Suprapubic skin (tissue), 4 donors: ENCODE measurements around the gene SLC35B1.

Source experiments
- CTCF ChIP-seq, 2 donors: fragments of 200-600 bp in 1 of 2; fragments of 450-650 bp in 1 of 2; sonication (generic) in 1 of 2; IDR thresholded peaks; one replicate each; pipeline ENCODE4 v1.5.1; 2016 to 2019; ENCODE audit warnings: antibody characterized with exemption in 2 of 2, mild to moderate bottlenecking in 1 of 2, moderate library complexity in 1 of 2
- EP300 ChIP-seq: sonication (generic); formaldehyde crosslinking; IDR thresholded peaks from one replicate; pipeline ENCODE4 v1.6.1; 2017; ENCODE audit warnings: antibody characterized with exemption
- POLR2A ChIP-seq, 2 donors: fragments of 450-650 bp; IDR thresholded peaks; one replicate each; pipeline ENCODE4 v1.6.1; 2017; ENCODE audit warnings: antibody characterized with exemption in 2 of 2, mild to moderate bottlenecking in 2 of 2, moderate library complexity in 2 of 2
- POLR2AphosphoS5 ChIP-seq, 3 donors: sonication (generic); formaldehyde crosslinking; IDR thresholded peaks; one replicate each; pipeline ENCODE4 v1.6.1; 2017; ENCODE audit warnings: antibody characterized with exemption in 3 of 3

DNA sequence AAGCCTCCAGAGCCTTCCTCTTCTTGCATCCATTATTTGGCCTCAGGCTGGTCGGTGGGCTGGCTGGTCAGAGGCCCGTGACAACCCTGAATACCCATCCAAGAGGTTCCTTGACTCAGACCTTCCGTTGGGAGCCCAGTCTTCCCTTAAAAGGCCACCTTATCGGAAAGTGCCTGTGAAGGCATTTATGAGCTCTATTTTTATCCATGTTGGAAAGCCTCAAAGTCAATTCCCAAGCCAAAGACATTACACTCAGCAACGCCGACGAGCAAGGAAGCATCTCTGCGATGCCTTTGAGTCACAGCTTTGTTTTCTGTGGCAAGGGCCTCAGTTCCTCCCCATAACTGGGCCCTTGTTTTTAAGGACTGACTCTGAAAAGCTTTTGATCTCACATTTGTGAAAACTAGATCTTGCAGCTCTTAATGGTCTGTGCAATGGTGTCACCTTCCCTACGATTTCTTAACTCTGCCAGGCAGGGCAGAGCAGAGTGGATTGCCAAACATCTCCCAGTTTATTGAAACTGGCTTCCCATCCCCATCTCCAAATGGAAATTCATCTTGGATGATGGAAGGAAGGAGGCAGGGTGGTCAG is 16.6 kb downstream of the SLC35B1 start:
- TF ChIP-seq CTCF (IDR thresholded peaks at IDR 0.05) (no peak), POLR2A (IDR thresholded peaks at IDR 0.05) (no peak), EP300 (no peak), POLR2AphosphoS5 (IDR thresholded peaks at IDR 0.05) (no peak)
